GM18507 (cell line): ENCODE measurements around the gene ZIC1.

Source experiments
- DNase-seq: peaks from one replicate; pipeline ENCODE4 v3.0.0; 2011; ENCODE audit warnings: low read depth; ENCODE audit not compliant: insufficient read length; ENCODE audit errors: extremely low spot score
- FAIRE-seq: peaks from 2 replicates; lab custom pipeline; 2011; peaks lifted over from hg19 to GRCh38; lab: Jason Lieb, UNC

ZIC1 gene

DNA sequence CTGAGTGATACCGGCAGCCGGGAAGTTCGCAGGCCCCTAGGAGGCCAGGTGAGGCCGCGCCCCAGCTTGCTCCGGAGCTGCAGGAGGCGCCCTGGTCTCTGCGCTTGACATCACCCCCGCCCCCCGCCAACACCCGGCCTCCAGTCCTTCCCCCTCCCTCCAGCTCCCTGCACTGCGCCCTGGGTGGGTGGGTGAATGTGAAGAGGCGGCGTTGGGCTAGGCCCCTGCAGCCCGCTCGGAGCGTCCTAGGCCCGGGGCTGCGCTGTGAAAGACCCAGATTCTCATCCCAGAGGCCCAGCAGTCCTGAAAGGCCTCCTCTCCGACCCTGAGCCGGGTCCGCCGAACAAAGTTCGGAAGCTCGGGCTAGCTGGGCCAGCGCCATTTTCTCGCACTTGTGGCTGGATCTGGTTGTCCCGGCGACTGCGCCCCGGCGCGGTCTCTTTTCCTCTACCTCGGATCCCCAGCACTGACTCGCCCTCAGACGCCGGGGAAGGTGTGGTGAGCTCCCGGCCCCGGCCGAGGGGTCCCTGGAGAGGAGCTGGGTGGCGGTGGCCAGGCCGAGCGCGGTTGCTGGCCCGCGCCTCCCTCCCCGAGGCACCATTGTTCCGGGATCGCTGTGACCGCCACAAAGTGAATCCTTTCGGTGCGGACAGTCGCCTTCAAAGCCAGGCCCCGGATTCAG lies 15.8 kb upstream of the ZIC1 start:
- FAIRE-seq (no peak), DNase-seq (no peak)

DNA sequence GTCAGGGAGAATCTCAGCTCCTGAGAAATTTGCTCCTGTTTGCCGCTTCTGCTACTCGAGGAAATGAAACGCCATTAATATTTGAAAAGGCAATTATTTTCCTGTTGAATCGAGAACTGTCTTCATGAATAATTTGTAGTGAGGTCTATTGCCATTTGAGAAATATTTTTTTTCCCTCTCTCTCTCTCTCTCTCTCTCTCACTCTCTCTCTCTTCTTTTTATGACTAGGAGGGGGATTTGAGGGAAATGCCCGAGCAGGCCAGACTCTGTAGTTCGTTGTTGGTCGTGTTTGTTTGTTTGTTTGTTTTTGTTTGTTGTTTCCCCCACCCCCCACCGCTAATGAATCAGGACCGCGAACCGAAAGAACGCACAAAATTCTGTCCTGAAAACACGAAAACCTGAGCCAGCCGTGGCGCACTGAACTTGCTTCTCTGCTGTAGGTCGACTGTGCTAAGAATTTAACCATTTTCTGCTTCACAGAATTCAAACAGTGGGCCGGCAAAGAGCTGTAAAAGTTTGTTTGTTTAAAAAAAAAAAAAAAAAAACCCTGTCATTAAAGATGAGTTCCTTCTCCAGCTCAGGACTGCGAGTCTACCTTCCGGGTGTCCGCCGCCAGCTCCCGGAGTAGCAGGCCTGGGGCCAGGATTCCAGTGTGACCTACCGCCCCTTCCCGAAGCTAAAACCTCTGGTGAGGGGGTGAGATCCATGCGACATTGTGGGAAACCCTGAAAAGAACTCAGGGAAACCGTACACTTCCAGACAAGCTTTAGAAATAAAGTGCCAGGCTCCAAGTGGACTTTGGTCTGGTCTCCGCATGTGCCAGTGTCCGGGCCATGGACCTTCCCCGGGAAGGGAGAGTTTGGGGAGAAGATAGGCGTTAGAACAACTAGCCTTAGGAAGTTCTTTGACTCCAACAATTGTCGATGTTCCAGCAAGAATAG lies 15.0 kb upstream of the ZIC1 start:
- FAIRE-seq, result no peak
- DNase-seq, result no peak

DNA sequence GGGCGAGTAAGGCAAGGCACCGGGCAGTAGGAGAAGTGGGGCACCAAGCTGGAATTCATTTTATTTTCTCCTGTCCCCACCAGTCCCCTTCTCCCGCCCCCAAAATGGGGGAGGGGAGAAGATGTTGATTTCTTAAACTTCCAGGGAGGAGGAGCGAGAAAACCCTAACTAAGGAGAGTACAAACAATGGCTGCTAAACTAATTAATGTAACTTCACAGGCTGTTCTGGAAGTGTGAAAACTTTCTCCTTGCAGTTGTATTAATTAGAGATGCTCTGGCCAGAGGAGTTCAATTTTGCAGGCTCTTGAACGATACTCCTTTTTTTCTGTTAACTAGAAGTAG lies 14.3 kb upstream of the ZIC1 start:
- DNase-seq (no peak), FAIRE-seq (no peak)

DNA sequence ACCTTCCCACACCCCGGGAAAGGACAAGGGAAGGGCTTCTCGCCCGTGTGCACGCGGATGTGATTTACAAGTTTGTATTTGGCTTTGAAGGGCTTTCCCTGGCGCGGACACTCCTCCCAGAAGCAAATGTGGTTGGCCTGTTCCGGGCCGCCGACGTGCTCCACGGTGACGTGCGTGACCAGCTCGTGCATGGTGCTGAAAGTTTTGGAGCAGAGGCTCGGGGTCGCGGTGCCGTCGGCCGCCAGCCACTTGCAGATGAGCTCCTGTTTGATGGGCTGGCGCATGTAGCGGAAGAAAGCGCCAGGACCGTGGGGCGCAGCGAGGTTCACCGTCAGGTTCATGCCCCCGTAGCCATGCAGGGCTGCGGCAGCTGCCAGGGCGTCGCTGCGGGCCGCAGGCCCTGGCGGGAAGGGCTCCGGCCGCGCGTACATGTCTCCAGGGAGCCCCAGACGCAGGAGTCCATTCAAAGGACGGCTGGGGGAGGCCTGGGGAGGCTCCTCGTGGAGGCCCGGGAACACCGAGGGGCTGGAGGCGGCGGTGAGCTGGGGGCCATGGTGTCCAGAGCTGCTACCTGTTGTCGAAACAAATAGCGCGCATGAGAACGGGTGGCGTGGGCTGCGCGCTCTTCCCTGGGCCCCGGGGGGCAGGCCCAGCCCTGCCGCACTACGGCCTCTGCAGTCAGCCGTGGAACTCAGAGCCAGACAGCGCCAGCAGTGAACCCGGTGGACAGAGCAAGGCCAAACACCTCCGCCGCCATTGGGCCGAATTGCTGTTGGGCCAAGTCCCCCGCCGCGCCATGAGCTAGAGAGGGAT lies 13.1 kb upstream of the ZIC1 start:
- FAIRE-seq (no peak), DNase-seq (no peak)

DNA sequence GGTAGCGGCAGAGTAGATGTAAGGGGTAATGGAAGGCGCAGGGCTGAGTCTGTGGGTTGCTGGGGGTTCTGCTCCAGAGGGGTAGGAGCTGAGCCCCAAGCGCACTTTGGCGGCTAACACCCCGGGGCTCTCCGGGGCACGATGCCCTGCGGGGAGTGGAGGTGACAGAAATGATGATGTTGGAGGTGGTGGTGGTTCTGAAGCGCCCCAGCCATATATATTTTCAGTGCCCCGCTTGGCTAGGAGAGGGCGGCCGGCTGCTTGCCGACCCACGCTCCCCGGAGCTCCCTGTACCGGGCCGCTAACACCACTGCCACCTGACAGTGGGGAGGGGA lies 12.5 kb upstream of the ZIC1 start:
- FAIRE-seq (no peak), DNase-seq (no peak)

DNA sequence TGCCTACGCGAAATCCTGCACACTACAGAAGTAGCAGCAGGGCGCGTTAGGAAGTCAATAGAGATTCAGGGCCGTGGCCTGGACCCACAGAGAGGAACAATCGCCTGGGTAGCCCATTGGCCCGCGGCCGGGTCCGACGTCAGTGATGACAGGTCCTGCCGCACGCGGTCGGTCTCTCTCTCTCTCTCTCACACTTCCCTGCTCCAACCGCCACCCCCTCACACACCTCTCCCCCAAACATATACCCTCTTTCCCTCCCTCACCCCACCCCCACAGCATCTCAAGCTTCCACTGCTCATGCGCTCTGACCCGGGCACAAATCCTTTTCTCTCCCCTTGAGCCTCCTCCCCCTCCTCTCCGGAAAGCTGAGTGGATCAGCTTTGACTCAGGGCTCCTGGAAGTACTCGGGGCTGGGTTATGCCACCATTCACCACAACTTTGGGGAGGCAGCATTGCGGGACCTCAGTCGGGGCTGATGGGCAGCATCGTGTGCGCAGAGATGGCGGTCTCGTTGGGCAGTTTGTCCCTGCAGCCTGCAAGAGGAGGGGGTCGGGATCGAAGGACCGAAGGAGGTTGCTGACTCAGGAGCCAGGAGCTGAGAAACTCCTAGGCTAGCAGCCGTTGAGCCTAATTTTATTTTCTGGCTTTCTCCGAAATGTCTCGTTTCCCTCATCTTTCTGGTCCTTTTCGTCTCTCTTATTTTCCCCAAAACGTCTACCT lies 11.8 kb upstream of the ZIC1 start:
- FAIRE-seq, result no peak
- DNase-seq, result no peak

DNA sequence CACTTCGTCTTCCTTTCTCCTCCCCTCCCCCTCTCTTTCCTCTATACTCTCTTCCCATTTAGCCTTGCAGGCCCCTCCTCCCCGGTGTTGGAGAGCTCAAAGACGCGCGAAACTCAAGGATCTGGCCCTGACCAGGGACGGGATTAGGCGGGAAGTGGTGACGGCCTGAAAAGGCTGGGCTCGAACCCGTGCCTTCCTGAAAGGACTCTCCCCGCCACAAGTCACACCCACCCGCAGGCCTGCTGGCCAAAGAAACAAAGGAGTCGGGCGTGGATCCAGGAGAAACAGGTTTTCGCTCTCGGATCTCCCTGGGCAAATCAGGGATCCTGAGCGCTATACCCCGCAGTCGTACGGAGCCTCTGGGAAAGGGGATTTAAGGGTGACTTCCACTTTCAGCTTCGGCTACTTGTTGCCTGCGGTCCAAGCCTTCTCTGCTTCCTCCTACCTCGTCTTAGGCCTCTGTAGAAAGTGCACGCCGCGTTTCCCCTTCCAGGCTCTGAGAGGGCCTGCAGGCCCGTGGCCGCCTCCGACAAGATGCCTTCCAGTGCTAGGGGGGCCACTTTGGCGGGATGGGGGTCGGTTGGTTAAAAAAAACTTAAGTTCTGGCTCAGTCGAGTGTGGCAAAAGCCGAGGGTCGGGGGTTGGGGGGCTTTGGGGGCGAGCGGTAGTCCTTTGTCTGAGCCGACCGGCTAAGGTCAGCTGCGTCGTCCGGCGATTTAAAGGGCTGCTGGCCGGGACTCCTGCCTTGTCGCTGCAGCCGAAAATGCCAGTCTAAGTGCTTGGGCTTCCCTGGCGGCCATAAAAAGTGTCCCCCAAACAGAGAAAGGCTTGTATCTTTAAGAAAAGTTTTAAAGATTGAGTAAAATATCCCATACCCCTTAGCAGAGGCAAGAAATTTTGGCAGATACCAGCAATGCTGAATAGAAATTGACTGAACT lies 11.0 kb upstream of the ZIC1 start:
- DNase-seq (no peak), FAIRE-seq (no peak)

DNA sequence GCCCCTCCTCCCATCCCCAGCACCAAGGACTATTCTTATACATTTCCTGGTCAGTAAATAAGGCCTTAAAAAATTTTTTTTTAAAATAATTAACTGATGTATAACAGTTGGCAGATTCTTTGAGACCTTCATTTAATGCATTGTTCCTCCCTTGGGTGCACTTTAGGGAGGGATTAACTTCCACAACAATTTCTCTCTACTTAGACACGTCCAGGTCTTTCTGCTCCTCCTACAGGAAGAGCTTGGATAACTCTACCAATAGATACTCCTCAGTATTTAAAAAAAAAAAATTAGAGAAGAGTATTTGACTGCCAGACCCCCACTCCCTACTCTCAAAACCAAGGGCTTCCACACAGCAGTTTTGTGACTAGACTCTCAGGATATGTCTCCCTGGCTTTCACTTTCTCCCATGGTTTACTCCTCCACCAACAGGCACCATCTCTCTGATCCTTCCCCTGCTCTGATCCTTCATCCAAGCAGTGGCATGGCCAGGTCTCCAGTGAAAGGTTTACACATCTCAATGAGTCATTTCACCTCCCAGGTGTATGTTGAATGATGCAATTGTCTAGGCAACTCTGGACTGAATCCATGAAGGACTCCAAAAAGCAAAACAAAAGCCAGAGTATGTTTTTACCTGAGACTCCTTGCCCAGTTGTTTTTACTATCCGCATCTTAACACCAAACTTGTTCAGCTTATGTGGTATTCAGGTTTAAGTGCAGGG lies 10.2 kb upstream of the ZIC1 start:
- FAIRE-seq (no peak), DNase-seq (no peak)

DNA sequence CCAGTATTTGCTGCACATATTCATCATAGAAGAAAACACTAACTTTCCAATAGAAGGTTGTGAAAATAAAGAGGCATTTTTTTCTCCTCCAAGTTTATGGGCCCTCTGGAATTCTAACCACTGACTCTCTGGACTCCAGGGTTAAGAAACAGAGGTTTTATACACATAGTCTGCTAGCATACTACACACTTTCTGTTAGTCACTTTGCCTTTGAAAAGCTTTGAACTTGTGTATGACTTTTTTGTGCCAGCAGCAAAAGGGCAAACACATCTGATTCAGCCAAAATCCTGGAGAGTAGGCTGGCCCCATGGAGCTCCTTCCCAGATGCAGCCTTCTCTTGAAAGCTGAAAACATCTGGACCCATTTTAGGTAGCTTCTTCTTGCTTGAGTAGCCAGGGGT lies 9.1 kb upstream of the ZIC1 start:
- no peak for DNase-seq
- FAIRE-seq, result no peak

DNA sequence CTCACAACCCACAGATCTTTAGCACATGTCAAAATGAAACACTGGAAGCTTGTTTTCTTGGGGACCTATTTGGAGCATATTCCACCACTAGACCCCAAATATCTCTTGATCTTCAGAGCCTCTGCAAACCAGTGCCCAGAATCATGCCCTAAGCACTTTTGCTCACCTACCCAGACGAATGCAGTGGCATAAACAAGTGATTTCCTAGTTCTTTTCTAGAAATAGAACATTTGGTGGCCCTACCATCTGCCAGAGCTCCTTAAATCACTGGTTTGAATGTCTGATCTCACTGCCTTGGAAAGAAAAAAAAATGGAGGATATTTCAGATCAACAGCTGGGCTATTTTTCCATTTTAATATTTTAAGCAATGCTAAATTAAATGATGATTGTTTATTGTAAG lies 8.2 kb upstream of the ZIC1 start:
- DNase-seq (no peak), FAIRE-seq (no peak)

DNA sequence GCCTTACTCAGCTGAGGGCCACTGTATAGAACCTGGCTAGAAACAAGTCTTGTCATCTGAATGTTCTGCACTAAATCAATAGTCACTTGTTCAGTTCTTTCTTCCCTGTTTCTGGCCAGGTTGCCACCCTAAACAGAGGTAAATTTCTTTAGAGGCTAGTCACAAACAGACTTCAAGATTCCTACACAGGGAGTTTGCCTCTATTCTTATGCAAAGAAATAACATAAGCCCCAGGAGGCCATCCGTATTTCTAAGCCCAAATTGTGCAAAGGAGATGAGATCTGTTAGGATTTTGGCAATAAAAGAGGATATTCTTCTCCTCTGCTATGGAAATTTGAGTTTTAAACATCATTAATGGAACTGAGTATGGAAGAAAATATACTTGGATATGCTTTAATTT lies 7.7 kb upstream of the ZIC1 start:
- DNase-seq, result no peak

DNA sequence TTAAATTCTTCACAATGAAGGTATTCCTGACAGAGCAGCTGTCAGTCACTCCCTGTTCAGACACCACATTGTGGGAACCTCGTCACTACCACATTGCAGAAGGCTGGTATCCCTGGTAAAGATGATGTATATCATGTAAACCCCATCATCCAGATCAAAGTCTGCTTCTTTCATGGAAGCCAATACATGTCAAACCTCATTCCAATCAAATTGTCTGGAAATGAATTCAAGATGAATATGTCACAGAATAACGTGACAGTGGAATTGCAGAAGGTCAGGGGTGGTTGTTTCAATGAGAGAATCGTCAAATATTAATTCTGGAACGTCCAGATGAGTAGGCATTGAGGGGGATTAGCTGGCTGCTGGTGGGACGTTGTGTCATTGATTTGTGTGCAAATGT lies 7.0 kb upstream of the ZIC1 start:
- DNase-seq, result no peak
- FAIRE-seq, result no peak

More for the DNA sequence above, 7.7 kb upstream of the ZIC1 start:
- FAIRE-seq, result no peak

DNA sequence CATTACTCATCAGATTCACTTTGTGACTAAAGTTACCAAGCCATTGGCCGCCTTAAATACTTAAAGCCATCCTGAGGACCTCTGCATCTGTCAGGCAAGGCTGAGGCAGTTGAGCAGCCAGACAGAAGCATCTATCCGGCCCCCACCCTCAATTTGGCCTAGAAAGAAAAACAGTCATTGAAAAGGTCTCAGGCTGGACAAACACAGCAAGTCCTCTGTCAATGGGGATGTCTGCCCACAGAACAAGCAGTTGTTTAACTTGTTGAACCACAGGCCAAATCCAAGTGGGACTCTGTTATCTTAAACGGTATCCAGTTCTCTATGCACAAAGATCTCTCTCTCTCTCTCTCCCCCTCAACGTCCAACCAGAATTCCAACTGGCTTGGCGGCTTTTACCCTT lies 5.7 kb upstream of the ZIC1 start:
- DNase-seq (no peak), FAIRE-seq (no peak)

DNA sequence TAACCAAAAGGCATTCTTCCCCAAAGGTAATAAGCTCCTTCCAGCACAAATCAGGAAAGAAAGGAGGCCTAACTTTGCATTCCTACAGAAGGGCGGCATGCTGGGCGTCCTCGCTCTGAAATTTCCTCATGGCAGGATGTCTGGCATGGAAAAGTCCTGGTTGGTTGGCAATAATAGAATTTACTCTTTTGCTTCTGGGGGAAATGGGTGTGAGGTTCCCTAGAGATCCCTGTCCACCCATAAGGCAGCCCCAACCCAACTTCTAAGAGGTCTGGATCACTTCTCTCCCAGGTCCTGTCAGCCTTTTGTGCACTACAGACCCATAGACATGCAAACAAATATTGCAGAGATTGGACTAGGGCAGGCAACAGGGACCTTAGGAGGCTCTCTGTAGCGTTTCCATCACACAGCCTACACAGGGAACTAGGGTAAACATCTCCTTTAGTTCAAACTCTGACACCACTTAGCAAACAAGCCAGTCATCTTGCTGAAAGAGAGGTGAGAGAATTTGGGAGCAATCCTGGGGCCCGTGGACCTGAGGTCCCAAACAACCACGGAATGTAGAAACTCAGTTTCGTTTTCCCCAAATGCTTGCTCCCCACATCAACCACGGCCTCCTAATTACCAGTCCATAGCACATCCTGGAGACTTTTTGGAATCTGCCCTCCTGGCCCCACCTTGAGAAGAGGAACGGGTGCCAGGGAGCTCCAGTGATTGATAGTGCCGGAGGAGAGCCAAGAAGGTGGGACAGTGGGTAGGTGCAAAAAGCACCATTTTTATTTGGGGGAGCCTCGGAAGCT lies 5.0 kb upstream of the ZIC1 start:
- FAIRE-seq, result no peak
- DNase-seq, result no peak

DNA sequence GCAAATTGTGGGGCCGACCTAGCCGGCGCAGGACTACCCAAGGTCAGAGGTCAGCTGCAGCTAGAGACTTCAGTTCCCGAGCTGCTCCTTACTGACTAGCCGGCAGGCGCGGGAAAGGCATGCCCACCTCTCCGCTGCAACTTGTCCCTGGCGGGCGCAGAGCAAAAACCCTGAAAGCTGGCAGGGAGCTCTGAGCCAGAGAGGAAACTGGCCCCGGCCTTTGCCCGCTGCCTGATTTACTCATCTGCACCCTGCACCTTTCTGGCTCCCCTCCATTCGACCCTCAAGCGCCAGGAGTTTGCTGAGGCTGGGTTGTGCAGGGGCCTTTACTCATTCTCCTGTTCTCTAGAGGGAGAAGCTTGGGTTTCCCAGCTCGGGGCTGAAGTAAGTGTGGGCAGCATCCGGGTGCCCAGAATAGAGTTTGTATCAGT lies 4.3 kb upstream of the ZIC1 start:
- DNase-seq (no peak), FAIRE-seq (no peak)

DNA sequence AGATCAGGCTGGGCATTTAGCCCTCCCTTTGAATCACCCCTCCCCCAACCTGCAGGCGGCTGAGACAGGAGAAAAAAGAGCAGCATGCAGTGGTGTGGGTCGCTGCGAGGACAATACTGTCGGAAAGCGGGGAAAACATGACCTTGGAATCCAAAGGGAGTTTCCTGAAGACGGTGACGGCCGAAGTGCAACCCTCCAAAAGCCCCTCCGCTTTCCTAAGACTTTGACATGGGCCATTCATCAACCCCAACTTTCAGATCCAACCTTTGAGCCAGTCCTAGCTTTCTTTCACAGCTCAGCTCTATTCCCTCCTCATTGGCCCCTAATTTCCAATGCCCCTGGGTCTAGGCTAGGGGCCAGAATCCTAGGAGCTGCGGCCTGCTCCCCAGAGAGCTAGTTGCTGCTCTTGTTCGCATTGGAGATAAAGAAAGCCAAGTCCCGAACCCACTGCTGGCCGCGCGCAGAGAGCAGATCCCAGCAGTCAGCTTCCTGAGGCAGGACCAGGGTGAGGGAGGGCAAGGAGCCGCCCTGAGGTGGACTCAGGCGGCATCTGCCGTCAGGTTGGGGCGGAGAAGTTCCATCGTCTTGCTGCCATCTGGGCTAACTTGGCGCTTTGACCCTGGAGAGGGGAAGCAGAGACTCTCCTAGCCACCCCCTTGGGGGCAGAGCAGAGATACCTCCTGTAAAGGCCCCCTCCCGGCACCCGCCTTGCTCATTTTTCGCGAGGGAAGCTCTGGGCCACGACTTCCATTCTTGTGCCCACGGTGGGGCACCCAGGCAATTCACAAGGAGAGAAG lies 3.7 kb upstream of the ZIC1 start:
- no peak for FAIRE-seq

More for the DNA sequence above, 3.7 kb upstream of the ZIC1 start:
- no peak for DNase-seq
